Stimulated activated CD4-positive, alpha-beta T cell treated with anti-CD3 and anti-CD28 coated beads, Interleukin-4, amount 100 ng/mL, for 48 hours (primary cell): ENCODE results near the gene MYL10.

ENCODE experiments used
- DNase-seq, 2 donors: peaks; one replicate each; pipeline ENCODE4 v3.0.0-alpha.2; 2020; ENCODE audit warnings: low read depth in 2 of 2

Gene MYL10

DNA sequence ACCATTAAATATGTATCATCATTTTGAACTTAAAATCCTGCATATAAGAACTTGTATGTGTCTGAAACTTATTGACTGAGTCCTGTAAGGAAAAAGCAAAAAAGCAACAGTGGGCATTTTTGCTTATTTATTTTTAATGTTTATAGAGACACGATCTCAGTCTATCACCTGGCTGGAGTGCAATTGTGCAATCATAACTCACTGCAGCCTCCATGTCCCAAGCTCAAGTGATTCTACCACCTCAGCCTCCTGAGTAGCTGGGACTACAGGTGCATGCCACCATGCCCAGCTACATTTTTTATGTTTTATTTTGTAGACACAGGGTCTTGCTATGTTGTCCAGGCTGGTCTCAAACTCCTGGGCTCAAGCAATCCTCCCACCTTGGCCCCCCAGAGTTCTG, 32.2 kb downstream of the MYL10 start:
- DNase-seq: no peak

DNA sequence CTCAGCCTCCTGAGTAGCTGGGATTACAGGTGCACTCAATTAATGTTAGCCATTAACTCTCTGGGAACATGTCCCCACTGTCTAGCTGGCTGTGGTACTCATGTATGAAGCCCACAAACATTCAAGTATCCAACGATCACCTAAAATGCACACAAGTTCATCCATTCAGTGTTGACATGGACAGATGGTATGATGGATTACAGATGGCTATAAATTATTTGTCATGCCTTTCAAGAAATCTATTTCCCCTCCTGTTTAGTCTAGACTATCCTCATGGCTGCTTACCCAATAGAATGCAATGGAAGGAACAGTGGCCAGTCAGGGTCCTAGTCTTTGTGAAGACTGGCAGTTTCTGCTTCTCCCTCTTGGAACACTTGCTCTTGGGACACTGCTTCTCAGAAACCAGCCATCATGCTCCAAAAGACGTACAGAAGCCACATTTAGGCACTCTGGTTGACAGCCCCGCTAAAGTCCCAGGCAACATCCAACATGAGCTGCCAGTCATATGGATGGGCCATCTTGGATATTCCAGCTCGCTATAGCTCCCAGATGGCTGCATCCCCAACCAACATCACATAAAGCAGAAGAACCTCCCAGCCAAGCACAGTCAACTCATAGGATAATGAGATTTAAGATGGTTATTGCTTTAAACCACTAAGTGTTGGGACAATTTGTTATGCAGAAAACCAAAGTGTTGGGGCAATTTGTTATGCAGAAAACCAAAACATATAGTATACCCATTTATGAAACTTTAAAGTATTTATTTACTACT, 33.1 kb downstream of the MYL10 start:
- no peak for DNase-seq

DNA sequence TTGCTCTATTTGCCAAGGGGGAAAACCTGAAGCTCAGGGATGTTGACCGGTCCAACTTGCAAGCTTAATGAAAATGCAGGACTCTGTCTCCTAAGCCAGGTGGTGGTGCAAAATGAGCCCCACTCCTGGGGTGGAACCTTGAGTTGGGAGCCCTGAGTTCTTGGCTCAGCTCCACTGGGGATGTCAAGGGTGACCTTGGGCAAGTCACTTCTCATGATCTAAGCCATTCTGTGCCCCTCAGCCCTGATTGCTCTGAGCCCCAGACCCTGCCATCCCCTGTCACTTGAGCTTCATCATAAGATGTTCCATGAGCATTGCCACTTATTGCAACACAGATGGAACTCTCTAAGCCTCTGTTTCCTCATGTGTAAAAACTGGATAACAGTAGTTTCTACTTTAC, 33.9 kb downstream of the MYL10 start:
- DNase-seq: no peak

DNA sequence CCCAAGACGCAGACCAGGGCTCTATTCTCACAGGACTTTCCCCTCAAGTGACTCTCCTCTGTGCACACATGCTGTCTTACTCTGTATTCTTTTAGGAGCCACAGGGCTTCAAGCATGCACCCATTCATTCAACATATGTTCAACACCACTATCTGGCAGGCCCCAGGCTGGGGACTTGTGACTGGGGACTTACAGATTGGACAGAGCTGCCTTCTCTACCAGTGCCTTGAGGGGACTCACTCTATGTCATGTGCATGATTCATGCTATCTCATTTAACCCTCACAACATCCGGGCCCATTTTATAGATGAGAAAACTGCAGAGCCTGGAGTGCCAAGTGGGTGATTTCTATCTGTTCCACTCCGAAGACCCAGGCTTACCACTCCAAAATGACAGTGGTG, 34.3 kb downstream of the MYL10 start:
- DNase-seq: no peak

DNA sequence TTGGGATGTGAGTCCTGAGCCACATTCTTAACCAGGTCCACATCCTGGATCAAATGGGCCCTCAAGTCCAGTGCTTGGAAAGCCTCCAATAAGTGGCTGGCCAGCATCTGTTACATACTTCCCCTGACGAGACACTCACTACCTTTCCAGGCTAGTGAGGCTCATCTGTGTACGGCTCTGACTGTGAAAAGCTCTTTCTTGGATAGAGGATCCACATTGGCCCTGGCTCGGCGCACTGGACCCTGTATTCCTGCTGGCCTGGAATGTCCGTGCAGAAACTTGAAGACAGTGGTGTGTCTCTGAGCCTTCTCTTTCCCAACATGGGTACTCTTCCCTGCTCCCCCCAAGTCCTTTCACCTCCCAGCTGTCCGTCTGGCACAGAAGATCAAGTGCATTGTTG, 35.5 kb downstream of the MYL10 start:
- DNase-seq: no peak

DNA sequence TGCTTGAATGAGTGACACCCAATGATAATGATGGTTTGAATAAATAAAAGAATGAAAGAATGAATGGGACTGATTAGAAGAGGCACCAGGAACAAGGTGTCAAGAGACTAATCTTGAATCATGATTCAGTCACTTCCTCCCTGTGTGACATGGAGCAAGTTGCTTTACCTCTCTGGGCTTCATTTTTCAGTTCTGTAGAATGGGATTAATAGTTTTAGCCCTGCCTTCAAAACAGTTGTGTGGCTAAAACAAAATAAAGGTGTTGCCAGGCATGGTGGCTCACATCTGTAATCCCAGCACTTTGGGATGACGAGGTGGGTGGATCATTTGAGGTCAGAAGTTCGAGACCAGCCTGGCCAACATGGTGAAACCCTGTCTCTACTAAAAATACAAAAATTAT, 37.6 kb downstream of the MYL10 start:
- no peak for DNase-seq

DNA sequence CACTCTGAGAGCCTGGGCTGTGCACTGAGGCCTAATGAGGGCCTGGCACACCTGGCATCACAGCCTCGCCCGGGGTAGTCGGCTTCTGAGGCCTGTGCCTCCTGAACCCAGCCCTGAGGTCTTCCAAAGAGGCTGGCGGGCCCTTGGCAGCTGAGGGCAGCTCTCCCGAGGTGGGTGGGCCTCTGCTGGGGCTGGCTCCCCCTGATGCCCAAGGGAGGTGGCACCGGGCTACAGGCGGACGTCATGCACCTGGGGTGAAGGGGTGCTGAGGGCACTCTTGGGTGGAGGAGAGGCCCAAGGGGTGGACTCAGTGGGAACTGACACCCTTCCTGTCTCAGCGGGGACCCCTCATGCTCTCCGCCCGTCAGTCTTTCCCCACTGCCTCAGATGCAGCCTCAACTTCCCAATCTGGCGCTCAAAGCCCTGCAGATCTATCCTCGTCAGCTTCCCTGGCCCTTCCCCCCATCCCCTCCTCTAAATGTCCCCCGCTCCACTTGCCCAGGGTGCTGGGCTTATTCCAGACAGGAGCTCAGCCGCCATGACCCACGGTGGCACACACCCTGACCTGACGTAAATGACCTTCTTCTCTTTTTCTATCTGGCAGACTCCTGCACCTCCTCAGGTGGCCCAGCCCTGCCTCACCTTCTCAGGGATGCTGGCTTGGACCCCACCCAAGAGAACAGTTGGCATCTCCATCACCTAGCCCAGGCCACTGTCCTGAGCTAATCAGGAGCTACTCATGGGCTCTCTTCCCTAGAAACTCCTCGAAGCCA, 38.2 kb downstream of the MYL10 start:
- DNase-seq: no peak

DNA sequence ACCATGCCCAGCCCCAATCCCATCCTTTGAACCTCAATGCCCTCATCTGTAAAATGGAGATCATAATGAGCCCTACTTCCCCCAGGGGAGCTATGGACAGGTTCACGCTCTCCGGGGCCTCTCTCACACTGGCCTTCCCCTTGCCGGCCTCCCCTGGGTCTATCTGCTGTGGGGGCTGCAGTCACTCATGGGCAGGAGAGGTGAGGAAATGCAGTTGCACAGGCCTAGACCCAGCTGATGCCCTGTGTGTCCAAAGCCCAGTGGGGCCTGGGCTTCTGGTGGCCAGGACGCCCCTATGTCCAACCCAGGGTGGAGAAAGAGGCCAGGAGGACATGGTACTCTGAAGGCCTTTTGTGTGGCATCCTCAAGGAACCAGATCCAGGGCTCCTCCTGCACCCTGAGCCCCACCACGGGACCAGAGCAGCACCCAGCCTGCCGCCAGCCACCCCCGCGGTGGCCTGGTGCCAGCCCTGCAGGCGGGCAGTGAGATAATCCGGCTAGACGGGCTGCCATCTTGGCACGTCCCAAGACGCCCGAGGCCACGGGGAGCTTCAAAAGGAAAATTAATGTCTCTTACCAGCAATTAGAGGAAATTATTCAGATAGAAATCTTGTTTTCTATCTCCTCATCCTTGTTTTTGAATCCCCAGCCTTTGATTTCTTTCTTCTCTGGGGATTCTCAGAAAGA, 39.0 kb downstream of the MYL10 start:
- no peak for DNase-seq

DNA sequence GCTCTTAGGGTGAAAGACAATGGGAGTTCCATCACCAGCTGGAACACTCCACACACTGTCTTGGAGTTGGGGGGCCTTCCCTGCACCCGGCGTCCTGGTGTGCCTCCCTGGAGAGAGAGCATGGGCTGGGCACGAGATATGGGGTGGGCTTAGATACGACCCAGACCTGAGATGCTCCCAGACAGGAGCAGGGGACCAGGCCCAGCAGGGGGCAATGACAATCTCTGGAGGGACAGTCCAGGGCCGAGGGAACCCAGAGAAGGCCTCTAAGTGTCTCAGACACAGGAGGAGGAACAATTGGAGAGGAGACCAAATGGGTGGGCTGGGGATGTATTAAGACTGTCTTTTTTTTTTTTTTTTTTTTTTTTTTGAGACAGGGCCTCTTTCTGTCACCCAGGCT, 40.0 kb downstream of the MYL10 start:
- DNase-seq: no peak

DNA sequence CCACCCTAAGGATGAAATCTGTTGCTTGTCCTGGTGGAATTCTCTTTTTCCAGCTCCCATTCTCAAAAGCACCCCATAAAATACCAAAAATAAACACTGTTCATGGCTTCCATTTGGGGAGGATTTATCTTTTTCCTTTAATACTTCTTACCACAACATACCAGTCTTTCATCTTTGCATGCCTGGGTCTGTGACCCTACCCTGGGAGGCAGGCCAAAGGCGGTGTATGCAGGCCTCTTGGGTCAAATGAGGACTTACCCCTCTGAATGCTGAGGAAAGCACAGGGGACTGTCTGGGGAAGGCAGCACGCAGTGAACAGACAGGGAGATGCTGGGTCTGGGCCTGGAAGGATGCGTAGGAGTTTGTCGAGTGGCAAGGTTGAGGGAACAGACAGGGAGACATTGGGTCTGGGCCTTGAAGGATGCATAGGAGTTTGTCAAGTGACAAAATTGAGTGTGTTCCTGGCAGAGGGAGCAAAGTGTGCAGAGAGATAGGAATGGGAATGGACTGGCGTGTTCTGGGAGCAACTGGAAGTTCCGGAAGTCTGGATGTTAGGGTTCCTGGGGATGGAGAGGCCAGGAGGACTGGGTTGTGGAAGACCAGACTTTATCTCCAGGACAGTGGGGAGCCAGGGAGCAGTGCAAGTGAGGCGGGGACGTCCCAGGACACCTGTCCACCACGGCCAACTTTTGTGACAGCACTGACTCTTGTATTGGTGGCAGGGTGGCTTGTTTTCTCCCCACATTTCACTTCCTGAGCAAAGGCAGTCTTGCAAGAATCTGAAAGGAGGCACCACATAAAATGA, 40.8 kb downstream of the MYL10 start:
- no peak for DNase-seq

DNA sequence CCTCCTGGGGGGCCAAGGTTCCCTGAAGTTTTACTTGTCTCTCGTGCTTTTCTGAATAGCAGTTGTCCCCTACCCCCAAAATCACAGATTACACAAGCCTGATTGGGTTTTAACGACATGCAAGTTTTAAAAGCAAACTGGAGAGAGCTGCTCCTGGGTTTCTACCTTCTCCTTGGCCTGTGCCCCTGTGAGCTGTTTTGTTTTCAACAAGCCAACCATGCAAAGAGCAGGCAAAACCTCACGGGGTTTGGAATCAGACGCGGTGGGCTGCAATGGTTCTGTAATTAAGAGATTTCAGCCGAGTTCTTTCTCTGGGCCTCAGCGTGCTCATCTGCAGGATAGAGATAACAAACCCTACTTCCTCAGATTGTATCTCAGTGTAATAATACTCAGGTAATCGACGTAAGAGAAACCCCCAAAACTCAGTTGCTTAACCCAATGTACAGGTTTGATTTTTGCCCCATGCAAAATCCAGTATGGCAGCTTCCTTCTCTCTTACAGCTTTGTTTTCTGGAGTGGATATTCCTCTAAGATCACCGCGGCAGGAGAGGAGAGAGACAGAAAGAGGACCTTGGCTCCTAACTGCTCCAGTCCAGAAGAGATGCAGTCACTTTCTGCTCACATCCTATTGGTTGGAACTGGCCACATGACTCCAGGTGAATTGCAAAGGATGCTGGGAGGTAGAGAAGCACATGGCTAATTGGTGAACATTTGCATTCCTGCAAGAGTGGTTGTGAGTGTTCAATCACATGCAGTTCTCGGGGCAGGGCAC, 42.0 kb downstream of the MYL10 start:
- DNase-seq: no peak

DNA sequence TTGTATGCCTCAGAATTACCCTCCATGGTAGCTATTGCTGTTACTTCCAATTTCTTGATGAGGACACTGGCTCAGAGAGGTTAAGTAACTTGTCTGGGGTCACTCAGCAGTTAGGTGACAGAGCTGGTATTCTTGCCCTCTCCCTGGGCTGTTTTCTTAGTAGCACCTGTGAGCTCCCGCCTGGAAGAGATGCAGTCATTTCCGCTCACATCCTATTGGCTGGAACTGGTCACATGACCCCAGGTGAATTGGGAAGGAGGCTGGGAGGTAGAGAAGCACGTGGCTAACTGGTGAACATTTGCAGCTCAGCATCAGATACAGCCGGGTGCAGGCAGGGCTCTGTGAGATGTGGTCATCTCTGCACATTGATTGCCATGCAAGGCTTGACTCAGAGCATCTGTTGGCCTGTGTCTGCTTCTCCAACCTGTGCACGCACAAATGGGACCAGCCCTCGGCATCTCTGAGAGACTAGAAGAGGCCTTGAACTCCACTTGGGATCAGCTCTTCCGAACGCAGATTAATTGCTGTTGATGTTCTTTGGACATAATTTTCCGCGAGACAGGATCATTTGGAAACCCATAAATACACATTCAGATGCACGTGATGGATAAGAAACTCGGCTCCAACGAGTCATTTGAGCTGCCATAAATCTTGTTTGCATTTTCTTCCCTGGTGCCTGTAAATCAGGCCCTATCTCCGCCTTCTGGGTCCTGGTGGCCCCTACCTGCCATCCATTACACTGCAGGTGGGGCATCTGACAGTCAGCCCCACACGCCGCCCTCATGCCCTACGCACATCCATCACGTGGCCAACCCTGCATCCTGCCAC, 42.8 kb downstream of the MYL10 start:
- DNase-seq: no peak

DNA sequence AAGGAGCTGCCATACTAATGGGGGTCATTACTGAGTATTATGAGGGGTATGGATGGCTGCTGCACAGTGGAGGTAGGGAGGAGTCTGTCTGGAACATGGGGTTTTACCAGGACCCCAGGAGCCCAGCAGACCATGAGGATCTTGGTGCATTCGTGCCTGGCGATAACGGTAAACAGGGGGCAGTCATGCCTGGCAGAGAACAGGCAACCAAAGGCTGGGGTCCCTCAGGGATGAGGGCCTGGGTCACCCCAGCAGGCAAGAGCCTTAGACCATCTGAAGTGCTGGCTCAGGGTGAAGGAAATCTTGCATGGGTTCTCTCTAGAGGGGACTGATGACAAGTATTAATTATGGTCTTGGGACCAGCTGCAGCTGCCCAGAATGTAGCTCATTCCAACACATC, 46.1 kb downstream of the MYL10 start:
- no peak for DNase-seq

DNA sequence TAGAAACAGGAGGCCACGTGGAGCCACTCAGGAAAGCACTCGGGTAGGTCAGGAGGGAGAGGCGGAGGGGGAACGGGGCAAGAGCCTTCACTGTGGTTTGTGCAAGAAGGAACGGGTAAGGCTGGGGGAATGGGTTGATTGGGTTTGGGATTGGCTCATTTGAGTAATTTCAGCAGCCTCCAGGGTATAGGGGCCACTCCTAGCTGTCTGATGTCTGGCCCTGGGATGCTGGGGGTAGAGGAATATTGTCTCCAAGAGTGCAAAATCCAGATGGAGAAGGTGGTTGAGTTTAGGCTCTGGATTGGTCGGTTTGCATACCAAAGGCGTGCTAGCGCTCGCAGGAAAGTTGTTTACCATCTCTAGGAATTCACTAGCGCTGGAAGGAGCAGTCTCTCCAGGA, 47.2 kb downstream of the MYL10 start:
- DNase-seq: no peak

DNA sequence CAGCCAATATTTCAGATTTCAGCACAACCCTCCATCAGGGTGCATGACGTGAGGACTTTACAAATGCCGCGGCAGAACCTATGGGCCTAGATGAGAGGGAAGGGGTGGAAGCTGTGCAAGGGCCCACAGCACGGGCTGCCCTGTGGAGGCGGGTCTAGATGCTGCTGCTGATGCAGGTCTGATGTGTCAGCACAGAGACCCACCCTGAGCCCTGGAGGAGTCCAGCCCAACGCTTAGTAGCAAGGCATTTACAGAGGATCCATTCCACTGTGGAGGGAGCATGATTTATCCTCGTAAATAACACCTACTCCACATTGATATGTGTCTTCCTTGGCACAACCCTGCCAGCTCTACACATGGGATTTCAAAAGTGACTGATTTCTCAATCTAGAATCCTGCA, 48.5 kb downstream of the MYL10 start:
- no peak for DNase-seq

DNA sequence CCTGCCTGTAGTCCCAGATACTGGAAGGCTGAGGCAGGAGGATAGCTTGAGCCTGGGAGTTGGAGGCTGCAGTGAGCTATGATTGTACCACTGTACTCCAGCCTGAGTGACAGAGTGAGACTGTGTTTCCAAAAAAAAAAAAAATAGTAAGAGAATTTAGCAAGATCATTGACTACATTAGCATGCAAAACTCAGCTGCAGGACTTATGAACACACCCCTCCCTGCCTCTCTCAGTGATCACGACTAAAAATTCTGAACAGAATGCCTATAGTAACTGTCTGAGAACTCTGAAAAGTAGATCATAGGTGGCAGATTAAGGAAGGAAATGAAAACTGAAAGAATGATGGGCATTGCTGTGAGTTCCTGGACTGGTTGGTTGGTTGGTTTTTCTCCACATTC, 50.5 kb downstream of the MYL10 start:
- no peak for DNase-seq

DNA sequence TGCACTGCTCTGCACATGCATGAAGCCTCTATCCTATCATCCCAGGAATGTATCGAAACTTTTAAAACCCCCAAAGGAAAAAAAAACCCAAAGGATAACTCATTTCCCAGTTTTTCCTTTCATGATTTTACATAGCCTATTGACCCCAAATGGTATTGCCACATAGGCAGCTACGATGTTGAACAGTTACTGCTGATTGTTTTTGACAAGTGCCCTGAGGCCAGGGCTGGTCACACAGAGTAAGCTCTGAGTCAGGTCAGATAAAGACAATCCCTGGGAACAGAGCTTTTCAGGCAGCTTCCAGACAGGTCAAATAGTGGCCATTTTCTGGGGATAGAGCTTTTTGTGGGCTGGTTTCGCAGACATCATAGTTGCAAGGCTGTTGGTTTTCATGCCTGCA, 52.1 kb downstream of the MYL10 start:
- no peak for DNase-seq

DNA sequence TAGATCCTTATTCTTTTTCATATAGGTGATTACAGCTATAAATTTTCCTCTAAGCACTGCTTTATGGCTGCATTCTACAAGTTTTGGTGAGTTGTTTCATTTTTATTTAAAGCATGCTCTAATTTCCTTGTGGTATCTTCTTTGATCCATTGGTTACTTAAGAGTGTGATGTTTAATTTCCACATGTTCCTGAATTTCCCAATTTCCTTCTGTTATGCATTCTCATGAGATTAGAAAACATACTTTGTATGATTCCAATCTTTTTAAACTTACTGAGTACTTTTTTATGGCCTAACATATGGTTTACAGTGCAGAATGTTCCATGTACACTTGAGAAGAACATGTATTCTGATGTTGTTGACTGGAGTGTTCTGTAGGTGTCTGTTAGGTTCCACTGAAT, 53.4 kb downstream of the MYL10 start:
- DNase-seq: no peak

DNA sequence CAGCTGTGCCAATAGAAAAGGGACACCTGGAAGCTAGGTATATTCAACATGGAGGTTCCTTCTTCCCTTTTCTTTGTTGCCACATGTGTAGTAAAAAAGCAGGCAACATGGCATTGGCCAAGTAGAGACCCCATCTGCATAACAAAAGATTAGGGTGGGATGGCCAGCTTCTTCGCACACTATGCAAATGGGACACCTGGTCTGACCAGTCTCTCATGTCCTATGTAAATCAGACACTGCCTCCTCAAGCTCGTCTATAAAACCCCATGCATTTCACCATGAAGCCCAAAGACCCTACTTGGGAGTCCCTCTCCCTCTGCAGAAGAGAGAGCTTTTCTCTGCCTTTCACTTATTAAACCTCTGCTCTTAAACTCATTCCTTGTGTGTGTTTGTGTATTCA, 53.9 kb downstream of the MYL10 start:
- DNase-seq: no peak

DNA sequence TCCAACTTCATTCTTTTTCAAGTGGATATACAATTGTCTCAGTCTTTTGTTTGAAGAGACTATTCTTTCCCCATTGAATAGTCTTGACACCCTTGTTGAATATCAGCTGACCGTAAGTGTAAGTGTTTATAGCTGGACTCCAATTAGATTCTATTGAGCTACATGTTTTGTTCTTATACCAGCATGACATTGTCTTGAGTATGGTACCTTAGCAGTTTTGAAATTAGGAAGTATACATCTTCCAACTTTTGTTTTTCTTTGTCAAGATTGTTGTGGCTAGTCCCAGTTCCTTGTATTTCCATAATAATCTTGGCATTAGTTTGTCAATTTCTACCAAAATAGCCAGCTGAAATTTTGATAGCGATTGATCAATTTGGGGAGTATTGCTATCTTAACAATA, 56.9 kb downstream of the MYL10 start:
- DNase-seq: no peak
